GM23338 (cell line): ENCODE measurements around the gene THSD4. TPM values are rescaled to one million over a fixed set of nuclear protein-coding genes. Genes with fewer than 3 reads are reported as not detected.
A peak's percentile ranks its signal among the peaks of the same experiment; 100 is the strongest.

Source experiments
- ATAC-seq: fragments of 200-7000 bp; cut with Tn5 transposase; 3 replicates; pipeline ENCODE4 v1.9.1; 2020
- DNase-seq: peaks from one replicate; pipeline ENCODE4 v3.0.0-alpha.2; 2015; ENCODE audit warnings: low spot score
- H2AFZ ChIP-seq: fragments of 200-600 bp; sonication (generic); 2 replicates; pipeline ENCODE4 v1.8.0; 2016; ENCODE audit warnings: antibody characterized with exemption, mild to moderate bottlenecking, moderate library complexity
- H3F3A ChIP-seq: fragments of 200-600 bp; sonication (generic); replicated peaks from 2 replicates; pipeline ENCODE4 v1.8.0; 2017; ENCODE audit warnings: antibody characterized with exemption, mixed run types, low read depth
- H3K27ac ChIP-seq: fragments of 200-600 bp; sonication (generic); 2 replicates; pipeline ENCODE4 v1.6.1; 2016; ENCODE audit warnings: low read depth
- H3K27me3 ChIP-seq: fragments of 200-600 bp; sonication (generic); 2 replicates; pipeline ENCODE4 v1.8.0; 2016; ENCODE audit warnings: mild to moderate bottlenecking, mixed run types, moderate library complexity; ENCODE audit not compliant: insufficient read depth
- H3K36me3 ChIP-seq: fragments of 200-600 bp; sonication (generic); 2 replicates; pipeline ENCODE4 v1.8.0; 2016; ENCODE audit warnings: mild to moderate bottlenecking; ENCODE audit not compliant: insufficient read depth
- H3K4me1 ChIP-seq: fragments of 200-600 bp; sonication (generic); 2 replicates; pipeline ENCODE4 v1.8.0; 2016; ENCODE audit warnings: mild to moderate bottlenecking, moderate library complexity; ENCODE audit not compliant: insufficient read depth
- H3K4me2 ChIP-seq: fragments of 200-600 bp; sonication (generic); 2 replicates; pipeline ENCODE4 v1.7.1; 2017; ENCODE audit warnings: mixed run types
- H3K4me3 ChIP-seq: fragments of 200-600 bp; sonication (generic); 2 replicates; pipeline ENCODE4 v1.6.1; 2016; ENCODE audit warnings: mixed run types
- H3K79me2 ChIP-seq: fragments of 200-600 bp; sonication (generic); replicated peaks from 2 replicates; pipeline ENCODE4 v1.8.0; 2017; ENCODE audit warnings: mild to moderate bottlenecking; ENCODE audit not compliant: insufficient read depth
- H3K9me2 ChIP-seq: fragments of 200-600 bp; sonication (generic); 2 replicates; pipeline ENCODE4 v1.8.0; 2017; ENCODE audit not compliant: insufficient read depth
- H4K20me1 ChIP-seq: fragments of 200-600 bp; sonication (generic); replicated peaks from 2 replicates; pipeline ENCODE4 v1.8.0; 2017; ENCODE audit warnings: mild to moderate bottlenecking; ENCODE audit not compliant: insufficient read depth
- H3K27ac Mint-ChIP-seq: 2 replicates; pipeline ENCODE4 v1.8.0; 2020; ENCODE audit warnings: inconsistent platforms, mild to moderate bottlenecking, moderate library complexity, mixed read lengths
- H3K27me3 Mint-ChIP-seq: 3 replicates; pipeline ENCODE4 v1.8.0; 2022; ENCODE audit warnings: low read depth, mild to moderate bottlenecking, moderate library complexity, mixed read lengths, inconsistent platforms; ENCODE audit not compliant: insufficient read depth, poor library complexity
- H3K36me3 Mint-ChIP-seq: 3 replicates; pipeline ENCODE4 v1.8.0; 2021; ENCODE audit warnings: low read depth, mild to moderate bottlenecking, inconsistent platforms, moderate library complexity, mixed read lengths
- H3K4me1 Mint-ChIP-seq: 3 replicates; pipeline ENCODE4 v1.8.0; 2020; ENCODE audit warnings: mild to moderate bottlenecking, inconsistent platforms, mixed read lengths
- H3K4me3 Mint-ChIP-seq: 3 replicates; pipeline ENCODE4 v1.8.0; 2021; ENCODE audit warnings: moderate library complexity, mild to moderate bottlenecking, inconsistent platforms, mixed read lengths
- H3K9me3 Mint-ChIP-seq: 3 replicates; pipeline ENCODE4 v1.8.0; 2020; ENCODE audit warnings: moderate library complexity, mild to moderate bottlenecking, inconsistent platforms, mixed read lengths
- CTCF ChIP-seq, 2 experiments: fragments of 200-600 bp in 1 of 2; sonication (generic) in 1 of 2; conservative IDR thresholded peaks; 2 replicates each; pipeline versions ENCODE4 v1.5.1 to v1.6.1; 2016 to 2017; ENCODE audit warnings: antibody characterized with exemption in 2 of 2, low read depth in 2 of 2, mild to moderate bottlenecking in 2 of 2, moderate library complexity in 1 of 2
- ETS1 ChIP-seq: IDR thresholded peaks from 2 replicates; pipeline ENCODE4 v1.6.1; 2016; ENCODE audit warnings: antibody characterized with exemption
- EZH2phosphoT487 ChIP-seq: fragments of 200-600 bp; sonication (generic); IDR thresholded peaks from one replicate; pipeline ENCODE4 v1.8.1; 2018; ENCODE audit warnings: antibody characterized with exemption; ENCODE audit not compliant: unreplicated experiment
- JUNB ChIP-seq: IDR thresholded peaks from one replicate; pipeline ENCODE4 v1.6.1; 2016; ENCODE audit warnings: antibody characterized with exemption; ENCODE audit not compliant: unreplicated experiment
- NANOG ChIP-seq: IDR thresholded peaks from 2 replicates; pipeline ENCODE4 v1.6.1; 2016; ENCODE audit warnings: antibody characterized with exemption, borderline replicate concordance
- POLR2AphosphoS5 ChIP-seq: IDR thresholded peaks from 2 replicates; pipeline ENCODE4 v1.6.1; 2016; ENCODE audit warnings: antibody characterized with exemption, low read depth
- REST ChIP-seq: IDR thresholded peaks from one replicate; pipeline ENCODE4 v1.6.1; 2018; ENCODE audit warnings: antibody characterized with exemption; ENCODE audit not compliant: unreplicated experiment
- polyA plus RNA-seq: library from polyadenylated mRNA; unstranded; fragments of >200 nt; fragmentation: Nextera tagmentation; extraction: Ambion mirVana; gene quantifications from 2 replicates; pipeline ENCODE4 v1.2.1, GENCODE V29; 2016
- total RNA-seq: library from RNA; depleted of rRNA; stranded (reverse); fragments of >200 nt; shearing (Covaris generic); gene quantifications from 2 replicates; pipeline ENCODE4 v1.2.3, GENCODE V29; 2014

Gene THSD4
- total and polyA plus RNA-seq, 2 experiments from 2014 or later = 2.0 to 7.4 TPM

GRCh38 chr15:71677352-71677751, 562.1 kb downstream of the THSD4 start:
- H3K4me2 ChIP-seq = peak overlapping the region; percentile 67
- DNase-seq (no peak), ATAC-seq (no peak)
- Mint-ChIP-seq H3K9me3 (no peaks in the 10 kb centered on the region), H3K4me1 (peaks cover 39% of the 10 kb centered on the region), H3K27ac (no peak overlapping the region), H3K27me3 (no peaks in the 10 kb centered on the region), H3K4me3 (no peak overlapping the region), H3K36me3 (no peaks in the 10 kb centered on the region)
- no peak overlapping the region for H3K27ac ChIP-seq
- no peaks in the 10 kb centered on the region for H3K79me2 ChIP-seq
- no peaks in the 10 kb centered on the region for H3K27me3 ChIP-seq
- H3F3A ChIP-seq = no peaks in the 10 kb centered on the region
- no peaks in the 10 kb centered on the region for H3K9me2 ChIP-seq
- no peak for TF ChIP-seq POLR2AphosphoS5
- no peak for TF ChIP-seq JUNB
- TF ChIP-seq EZH2phosphoT487 = no peak
- TF ChIP-seq CTCF (conservative IDR thresholded peaks at IDR 0.05; ENCODE audit: low read depth in 2 of 2) = no peak
- TF ChIP-seq REST = no peak
- TF ChIP-seq ETS1 = no peak
- TF ChIP-seq NANOG = no peak
- no peak overlapping the region for H3K4me3 ChIP-seq
- peak overlapping the region; percentile 60 for H2AFZ ChIP-seq
- peaks cover 21% of the 10 kb centered on the region for H3K4me1 ChIP-seq
- no peaks in the 10 kb centered on the region for H4K20me1 ChIP-seq
- H3K36me3 ChIP-seq = no peaks in the 10 kb centered on the region

- Histone ChIP-seq H3K4me3 (no peak overlapping the region), H3F3A (no peaks in the 10 kb centered on the region), H3K27ac (no peak overlapping the region), H3K27me3 (no peaks in the 10 kb centered on the region), H3K79me2 (no peaks in the 10 kb centered on the region), H3K4me2 (peak overlapping the region; percentile 67), H3K9me2 (no peaks in the 10 kb centered on the region), H4K20me1 (no peaks in the 10 kb centered on the region), H3K36me3 (no peaks in the 10 kb centered on the region), H3K4me1 (peaks cover 21% of the 10 kb centered on the region), H2AFZ (peak overlapping the region; percentile 60; the same call in 1 of the 2 replicates)
- H3K27ac Mint-ChIP-seq = no peak overlapping the region
- DNase-seq (no peak), ATAC-seq (no peak)
- H3K36me3 Mint-ChIP-seq = no peaks in the 10 kb centered on the region
- H3K9me3 Mint-ChIP-seq = no peaks in the 10 kb centered on the region
- no peaks in the 10 kb centered on the region for H3K27me3 Mint-ChIP-seq
- H3K4me1 Mint-ChIP-seq = peaks cover 39% of the 10 kb centered on the region
- H3K4me3 Mint-ChIP-seq = no peak overlapping the region
- TF ChIP-seq NANOG (no peak), JUNB (no peak), REST (no peak), CTCF (conservative IDR thresholded peaks at IDR 0.05; ENCODE audit: low read depth in 2 of 2) (no peak)
Measured at GRCh38 chr15:71677766-71678165, 562.5 kb downstream of the THSD4 start.
